H1 (cell line): ENCODE data around the gene CYP39A1. TPM values are rescaled to one million over a fixed set of nuclear protein-coding genes. Genes with fewer than 3 reads are reported as not detected.

Source experiments
- CTCF ChIA-PET: fragments of 300-600 bp; sonication (Branson Sonifier 250); formaldehyde crosslinking; loops from one replicate; lab custom pipeline; 2021; ENCODE audit not compliant: partially characterized antibody; lab: Charles Lee
- POLR2A ChIA-PET: fragments of 300-600 bp; sonication (Branson Sonifier 250); formaldehyde crosslinking; loops from one replicate; lab custom pipeline; 2021; ENCODE audit warnings: inconsistent platforms; ENCODE audit not compliant: partially characterized antibody; lab: Charles Lee
- DNase-seq, 2 experiments: peaks; one replicate each; pipeline versions ENCODE4 v3.0.0 to v3.0.0-alpha.2; 2010 to 2022; ENCODE audit warnings: low spot score in 2 of 2, low read depth in 1 of 2, mixed read lengths in 1 of 2
- FAIRE-seq: peaks from 2 replicates; lab custom pipeline; 2011; peaks lifted over from hg19 to GRCh38; lab: Jason Lieb, UNC
- H2AFZ ChIP-seq: 2 replicates; pipeline ENCODE4 v1.8.1; 2012; ENCODE audit warnings: low read length, inconsistent platforms
- H2AK5ac ChIP-seq: 2 replicates; pipeline ENCODE4 v1.6.1; 2013; ENCODE audit warnings: low read depth, low read length
- H2BK120ac ChIP-seq: replicated peaks from 2 replicates; pipeline ENCODE3; 2013; ENCODE audit warnings: low read depth, low read length, inconsistent platforms
- H2BK12ac ChIP-seq: 2 replicates; pipeline ENCODE4 v1.6.1; 2013; ENCODE audit warnings: low read depth, low read length
- H2BK15ac ChIP-seq: 2 replicates; pipeline ENCODE4 v1.6.1; 2013; ENCODE audit warnings: low read length
- H2BK20ac ChIP-seq: 2 replicates; pipeline ENCODE4 v1.6.1; 2013; ENCODE audit warnings: low read length
- H2BK5ac ChIP-seq: 2 replicates; pipeline ENCODE4 v1.6.1; 2013; ENCODE audit warnings: low read depth, low read length
- H3K14ac ChIP-seq: 2 replicates; pipeline ENCODE4 v1.6.1; 2013; ENCODE audit warnings: inconsistent platforms; ENCODE audit not compliant: insufficient read length
- H3K18ac ChIP-seq: 2 replicates; pipeline ENCODE4 v1.6.1; 2013; ENCODE audit warnings: low read length; ENCODE audit errors: extremely low read depth
- H3K23ac ChIP-seq: 2 replicates; pipeline ENCODE4 v1.6.1; 2013; ENCODE audit warnings: inconsistent platforms; ENCODE audit not compliant: insufficient read length
- H3K23me2 ChIP-seq: 2 replicates; pipeline ENCODE4 v1.6.1; 2013; ENCODE audit warnings: low read depth, low read length
- H3K27ac ChIP-seq: 2 replicates; pipeline ENCODE4 v1.6.1; 2011; ENCODE audit warnings: low read depth, low read length, inconsistent platforms
- H3K27me3 ChIP-seq, 4 experiments: replicated peaks in 1 of 4; 1 replicate in 1 of 4; 2 replicates in 3 of 4; pipeline versions ENCODE4 v1.6.1 to v1.8.1; 2011 to 2013; ENCODE audit warnings: low read length in 3 of 4, mild to moderate bottlenecking in 3 of 4, inconsistent platforms in 2 of 4, mixed read lengths in 2 of 4, moderate library complexity in 1 of 4; ENCODE audit not compliant: control insufficient read depth in 3 of 4, insufficient read depth in 3 of 4; ENCODE audit errors: extremely low read depth in 1 of 4
- H3K36me3 ChIP-seq, 4 experiments: 2 replicates each; pipeline versions ENCODE4 v1.6.1 to v1.8.1; 2011 to 2013; ENCODE audit warnings: mild to moderate bottlenecking in 4 of 4, low read length in 3 of 4, moderate library complexity in 2 of 4, control low read depth in 1 of 4, inconsistent platforms in 1 of 4; ENCODE audit not compliant: insufficient read depth in 4 of 4, control insufficient read depth in 2 of 4
- H3K4ac ChIP-seq: replicated peaks from 2 replicates; pipeline ENCODE3; 2013; ENCODE audit warnings: low read length, low read depth, mixed read lengths, inconsistent platforms; ENCODE audit not compliant: insufficient read length
- H3K4me1 ChIP-seq, 4 experiments: replicated peaks in 1 of 4; 1 replicate in 1 of 4; 2 replicates in 3 of 4; pipeline versions ENCODE4 v1.6.1 to v1.8.1; 2011 to 2013; ENCODE audit warnings: low read length in 3 of 4, inconsistent platforms in 2 of 4, mixed read lengths in 1 of 4; ENCODE audit not compliant: insufficient read depth in 4 of 4, control insufficient read depth in 3 of 4
- H3K4me2 ChIP-seq, 2 experiments: 2 replicates each; pipeline versions ENCODE4 v1.6.1 to v1.8.1; 2011 to 2013; ENCODE audit warnings: low read depth in 2 of 2, low read length in 2 of 2, control low read depth in 1 of 2, inconsistent platforms in 1 of 2, mild to moderate bottlenecking in 1 of 2; ENCODE audit not compliant: insufficient read depth in 1 of 2
- H3K4me3 ChIP-seq, 4 experiments: fragments of 200-600, 300-600 bp in 1 of 4; sonication (generic), shearing (Covaris generic), sonication (Bioruptor Twin) in 1 of 4; 2 replicates each; pipeline versions ENCODE4 v1.5.1 to v1.8.1; 2011 to 2016; ENCODE audit warnings: low read length in 4 of 4, low read depth in 3 of 4, control low read depth in 2 of 4, inconsistent platforms in 2 of 4, mild to moderate bottlenecking in 2 of 4, mixed read lengths in 1 of 4, moderate library complexity in 1 of 4; ENCODE audit not compliant: insufficient read depth in 2 of 4; ENCODE audit errors: extremely low read depth in 1 of 4
- H3K56ac ChIP-seq: replicated peaks from 2 replicates; pipeline ENCODE3; 2013; ENCODE audit warnings: low read depth, mild to moderate bottlenecking, mixed read lengths, low read length, inconsistent platforms; ENCODE audit not compliant: insufficient read length
- H3K79me1 ChIP-seq: 2 replicates; pipeline ENCODE4 v1.6.1; 2013; ENCODE audit warnings: low read depth, low read length, control low read depth
- H3K79me2 ChIP-seq, 2 experiments: 2 replicates each; pipeline versions ENCODE4 v1.6.1 to v1.8.1; 2012 to 2013; ENCODE audit warnings: low read length in 2 of 2, mild to moderate bottlenecking in 2 of 2, inconsistent platforms in 1 of 2; ENCODE audit not compliant: insufficient read depth in 2 of 2, control insufficient read depth in 1 of 2
- H3K9ac ChIP-seq, 4 experiments: replicated peaks in 1 of 4; 1 replicate in 1 of 4; 2 replicates in 3 of 4; pipeline versions ENCODE4 v1.6.1 to v1.8.1; 2011 to 2013; ENCODE audit warnings: low read depth in 3 of 4, low read length in 3 of 4, control low read depth in 2 of 4, mild to moderate bottlenecking in 2 of 4, moderate library complexity in 2 of 4, inconsistent platforms in 1 of 4; ENCODE audit errors: extremely low read depth in 1 of 4
- H3K9me3 ChIP-seq, 2 experiments: 2 replicates each; pipeline versions ENCODE4 v1.6.1 to v1.8.1; 2012 to 2013; ENCODE audit warnings: mild to moderate bottlenecking in 2 of 2, moderate library complexity in 2 of 2, control low read depth in 1 of 2, inconsistent platforms in 1 of 2, low read depth in 1 of 2, low read length in 1 of 2, mixed read lengths in 1 of 2; ENCODE audit not compliant: insufficient read depth in 2 of 2
- H4K20me1 ChIP-seq, 2 experiments: replicated peaks in 1 of 2; 2 replicates each; pipeline versions ENCODE3 to v1.8.1; 2011 to 2013; ENCODE audit warnings: inconsistent platforms in 2 of 2, low read length in 2 of 2, mild to moderate bottlenecking in 1 of 2; ENCODE audit not compliant: insufficient read depth in 2 of 2, control insufficient read depth in 1 of 2
- H4K5ac ChIP-seq: 2 replicates; pipeline ENCODE4 v1.6.1; 2013; ENCODE audit warnings: low read length, low read depth, mixed read lengths, inconsistent platforms; ENCODE audit not compliant: insufficient read length
- H4K8ac ChIP-seq: 2 replicates; pipeline ENCODE4 v1.8.0; 2013; ENCODE audit warnings: mild to moderate bottlenecking, moderate library complexity, low read length, inconsistent platforms; ENCODE audit not compliant: insufficient read depth; ENCODE audit errors: extremely low read depth
- H4K91ac ChIP-seq: replicated peaks from 2 replicates; pipeline ENCODE3; 2013; ENCODE audit warnings: low read length, mixed read lengths, inconsistent platforms; ENCODE audit not compliant: insufficient read length
- CBX5 ChIP-seq: fragments of 300-800, 300-1000 bp; sonication (generic); IDR thresholded peaks from 2 replicates; pipeline ENCODE4 v1.7.1; 2016; ENCODE audit warnings: antibody characterized with exemption, low read length, low read depth
- EP300 ChIP-seq, 2 experiments: IDR thresholded peaks; 1 replicate in 1 of 2; 2 replicates in 1 of 2; pipeline ENCODE4 v1.6.1; 2011 to 2012; ENCODE audit warnings: low read depth in 2 of 2, low read length in 2 of 2, mild to moderate bottlenecking in 2 of 2, borderline replicate concordance in 1 of 2, inconsistent platforms in 1 of 2, moderate library complexity in 1 of 2
- GTF2F1 ChIP-seq: IDR thresholded peaks from 2 replicates; pipeline ENCODE4 v1.6.1; 2012; ENCODE audit warnings: low read depth, low read length, improper control_type of control experiment, borderline replicate concordance
- JUN ChIP-seq: IDR thresholded peaks from 2 replicates; pipeline ENCODE4 v1.6.1; 2011; ENCODE audit warnings: low read depth, mild to moderate bottlenecking, improper control_type of control experiment, low read length
- JUND ChIP-seq: IDR thresholded peaks from 2 replicates; pipeline ENCODE4 v1.6.1; 2011; ENCODE audit warnings: mild to moderate bottlenecking, improper control_type of control experiment, low read length
- NANOG ChIP-seq: IDR thresholded peaks from 2 replicates; pipeline ENCODE4 v1.6.1; 2011; ENCODE audit warnings: low read length, low read depth, mild to moderate bottlenecking, inconsistent platforms; ENCODE audit not compliant: insufficient read depth, poor library complexity, severe bottlenecking
- POLR2A ChIP-seq, 2 experiments: IDR thresholded peaks; 1 replicate in 1 of 2; 2 replicates in 1 of 2; pipeline ENCODE4 v1.6.1; 2011; ENCODE audit warnings: low read depth in 2 of 2, low read length in 2 of 2, mild to moderate bottlenecking in 2 of 2; ENCODE audit errors: control extremely low read depth in 1 of 2
- RXRA ChIP-seq: IDR thresholded peaks from 2 replicates; pipeline ENCODE4 v1.6.1; 2011; ENCODE audit warnings: low read depth, mild to moderate bottlenecking, low read length, moderate library complexity; ENCODE audit not compliant: insufficient read depth
- SAP30 ChIP-seq: fragments of 300-600 bp; sonication (generic); IDR thresholded peaks from 2 replicates; pipeline ENCODE4 v1.7.1; 2012; ENCODE audit warnings: low read length, moderate library complexity, mild to moderate bottlenecking, inconsistent platforms; ENCODE audit not compliant: insufficient read depth, insufficient replicate concordance
- SIRT6 ChIP-seq: IDR thresholded peaks from one replicate; pipeline ENCODE4 v1.7.1; 2012; ENCODE audit warnings: low read length, inconsistent platforms
- TAF7 ChIP-seq: optimal IDR thresholded peaks from 2 replicates; pipeline ENCODE3; 2011; ENCODE audit warnings: low read depth, mild to moderate bottlenecking, inconsistent platforms, low read length, moderate library complexity, borderline replicate concordance
- ZNF274 ChIP-seq: IDR thresholded peaks from 2 replicates; pipeline ENCODE4 v1.7.0; 2012; ENCODE audit warnings: low read length, borderline replicate concordance; ENCODE audit errors: extremely low read depth
- WGBS, 2 experiments: shearing (Covaris generic) in 1 of 2; methylation state at CpG; one replicate each; pipeline versions ENCODE4 v1.1.6 to v1.1.7; 2013 to 2015; ENCODE audit warnings: low lambda C conversion rate in 2 of 2, mixed read lengths in 2 of 2, inconsistent platforms in 1 of 2, low coverage in 1 of 2, missing lambda C conversion rate in 1 of 2; ENCODE audit not compliant: insufficient replicate concordance in 2 of 2, insufficient coverage in 1 of 2, insufficient read length in 1 of 2; ENCODE audit errors: extremely low coverage in 1 of 2, missing lambda C conversion rate in 1 of 2; 5-methylcytosine and 5-hydroxymethylcytosine counted together
- polyA plus RNA-seq, 7 experiments: library from polyadenylated mRNA; depleted of rRNA in 3 of 7; stranded (reverse) in 5 of 7; unstranded in 2 of 7; fragments of >200 nt in 5 of 7; fragments of 200-250 nt in 2 of 7; gene quantifications; 1 replicate in 5 of 7; 2 replicates in 1 of 7; 4 replicates in 1 of 7; pipeline versions ENCODE4 v1.2.1 to v1.2.3, GENCODE V29; 2011 to 2013; ENCODE audit warnings: missing spikeins in 2 of 7, mixed read lengths in 2 of 7
- total RNA-seq: library from RNA; stranded (reverse); fragmentation: NEBNext Ultra II Directional; extraction: Animal tissue kit (Norgen Biotek cat#: 25700); gene quantifications from 2 replicates; pipeline ENCODE4 v1.2.1, GENCODE V29; 2021
- TF ChIP-seq, protein P1 (sequence below): IDR thresholded peaks from 2 replicates; pipeline ENCODE4 v1.6.1; 2012; ENCODE audit warnings: low read length, inconsistent platforms

Gene CYP39A1
- total and polyA plus RNA-seq, 2 of the 8 experiments (the other 6 are each of a cell fraction or from before 2014, with no cell fraction given), result 0.71 to 2.4 TPM

DNA sequence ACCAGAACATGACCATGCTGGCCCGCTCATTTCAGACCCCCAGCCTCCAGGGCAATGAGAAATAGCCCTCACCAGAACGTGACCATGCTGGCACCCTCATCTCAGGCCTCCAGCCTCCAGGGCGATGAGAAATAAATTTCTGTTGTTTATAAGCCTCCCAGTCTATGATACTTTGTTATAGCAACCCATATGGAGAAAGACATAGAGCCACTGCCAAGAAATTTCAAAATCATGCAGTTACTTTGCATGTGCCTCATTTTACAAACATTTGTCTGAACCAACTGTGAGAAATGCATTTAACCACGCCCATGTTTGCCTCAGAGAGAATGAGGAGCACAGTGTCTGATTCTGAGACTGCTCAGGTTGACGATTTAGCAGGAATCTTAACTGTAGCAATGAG lies 15.5 kb downstream of the CYP39A1 start:
- Histone ChIP-seq H3K23ac (no peak overlapping the region), H2BK12ac (no peak overlapping the region), H3K9me3 (no peaks in the 10 kb centered on the region), H2BK20ac (no peak overlapping the region), H3K4me3 (no peak overlapping the region), H2AFZ (no peak overlapping the region), H3K79me2 (no peaks in the 10 kb centered on the region), H4K8ac (no peak overlapping the region), H3K4me1 (no peaks in the 10 kb centered on the region), H3K4ac (no peak overlapping the region), H4K5ac (no peak overlapping the region), H3K36me3 (no peaks in the 10 kb centered on the region), H2AK5ac (no peak overlapping the region), H3K79me1 (no peaks in the 10 kb centered on the region), H3K14ac (no peak overlapping the region), H3K23me2 (no peaks in the 10 kb centered on the region; the same call in 1 of the 2 replicates), H3K56ac (no peak overlapping the region), H2BK15ac (no peak overlapping the region), H3K27ac (no peak overlapping the region), H2BK120ac (no peak overlapping the region), H4K20me1 (no peaks in the 10 kb centered on the region), H3K9ac (no peak overlapping the region), H2BK5ac (no peak overlapping the region), H3K18ac (no peak overlapping the region), H4K91ac (no peak overlapping the region), H3K4me2 (no peak overlapping the region), H3K27me3 (no peaks in the 10 kb centered on the region)
- FAIRE-seq (no peak), DNase-seq (no peak)
- ChIA-PET POLR2A (no interaction called here), CTCF (interaction anchor here (1.2 kb wide), 1 partner anchor 361 kb away, joined by 3 read pairs; no protein-coding TSS in a partner anchor)
- 94% methylated on average over 5 of the region's 5 CpGs; no CpG with 5 or more reads in 1 of the 2 experiments for WGBS, 2 experiments
- TF ChIP-seq JUND, result no peak
- no peak for TF ChIP-seq POLR2A (IDR thresholded peaks at IDR 0.05; ENCODE audit: control extremely low read depth in 1 of 2, low read depth in 2 of 2, low read length in 2 of 2)
- no peak for TF ChIP-seq ZNF274
- no peak for TF ChIP-seq SAP30
- no peak for TF ChIP-seq RXRA
- TF ChIP-seq JUN, result no peak
- no peak for TF ChIP-seq EP300 (IDR thresholded peaks at IDR 0.05; ENCODE audit: borderline replicate concordance in 1 of 2, low read depth in 2 of 2, low read length in 2 of 2)
- TF ChIP-seq NANOG, result no peak
- no peak for TF ChIP-seq GTF2F1
- no peak for TF ChIP-seq SIRT6
- TF ChIP-seq, protein P1, sequence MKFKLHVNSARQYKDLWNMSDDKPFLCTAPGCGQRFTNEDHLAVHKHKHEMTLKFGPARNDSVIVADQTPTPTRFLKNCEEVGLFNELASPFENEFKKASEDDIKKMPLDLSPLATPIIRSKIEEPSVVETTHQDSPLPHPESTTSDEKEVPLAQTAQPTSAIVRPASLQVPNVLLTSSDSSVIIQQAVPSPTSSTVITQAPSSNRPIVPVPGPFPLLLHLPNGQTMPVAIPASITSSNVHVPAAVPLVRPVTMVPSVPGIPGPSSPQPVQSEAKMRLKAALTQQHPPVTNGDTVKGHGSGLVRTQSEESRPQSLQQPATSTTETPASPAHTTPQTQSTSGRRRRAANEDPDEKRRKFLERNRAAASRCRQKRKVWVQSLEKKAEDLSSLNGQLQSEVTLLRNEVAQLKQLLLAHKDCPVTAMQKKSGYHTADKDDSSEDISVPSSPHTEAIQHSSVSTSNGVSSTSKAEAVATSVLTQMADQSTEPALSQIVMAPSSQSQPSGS, result no peak
- no peak for TF ChIP-seq TAF7
- TF ChIP-seq CBX5, result no peak
